ENCODE data around the gene ANAPC2.

The ANAPC2 gene

DNA sequence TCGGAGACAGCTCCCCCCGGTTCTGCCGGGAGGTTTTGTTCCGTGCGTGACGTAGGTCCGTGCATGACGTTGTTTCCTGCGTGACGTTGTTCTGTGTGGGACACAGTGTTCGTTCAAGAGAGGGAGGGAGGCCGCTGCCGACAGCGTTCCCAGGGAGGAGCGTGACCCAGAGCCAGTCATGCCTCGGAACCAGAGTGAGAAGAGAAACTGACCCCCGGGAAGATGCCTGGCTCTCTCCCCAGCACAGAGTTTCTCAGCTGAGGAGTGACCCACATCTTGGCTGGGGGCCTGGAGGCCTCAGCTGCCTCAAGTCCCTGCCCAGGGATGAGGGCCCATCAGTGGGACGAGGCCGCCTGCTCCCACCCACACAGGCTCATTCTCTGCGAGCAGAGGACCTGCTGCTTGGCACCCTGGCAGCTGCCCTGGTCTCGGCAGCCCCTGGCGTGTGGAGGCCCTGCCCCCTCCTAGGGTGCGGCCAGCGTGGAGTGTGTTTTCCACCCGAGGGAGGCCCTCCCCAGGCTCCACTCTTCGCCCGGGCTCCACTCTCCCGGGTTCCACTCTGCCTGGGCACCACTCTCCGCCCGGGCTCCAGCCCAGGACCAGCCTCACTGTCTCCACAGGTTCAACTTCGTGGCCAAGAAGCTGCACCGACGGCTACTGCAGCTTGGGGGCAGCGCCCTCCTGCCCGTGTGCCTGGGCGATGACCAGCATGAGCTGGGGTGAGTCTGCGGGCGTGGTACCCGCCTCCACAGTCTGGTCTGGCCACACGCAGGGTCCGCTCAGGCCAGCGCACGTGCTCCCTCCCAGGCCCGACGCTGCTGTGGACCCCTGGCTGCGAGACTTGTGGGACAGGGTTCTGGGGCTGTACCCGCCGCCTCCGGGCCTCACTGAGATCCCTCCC lies 25.1 kb upstream of the ANAPC2 start:
- DNase-seq = no peak

DNA sequence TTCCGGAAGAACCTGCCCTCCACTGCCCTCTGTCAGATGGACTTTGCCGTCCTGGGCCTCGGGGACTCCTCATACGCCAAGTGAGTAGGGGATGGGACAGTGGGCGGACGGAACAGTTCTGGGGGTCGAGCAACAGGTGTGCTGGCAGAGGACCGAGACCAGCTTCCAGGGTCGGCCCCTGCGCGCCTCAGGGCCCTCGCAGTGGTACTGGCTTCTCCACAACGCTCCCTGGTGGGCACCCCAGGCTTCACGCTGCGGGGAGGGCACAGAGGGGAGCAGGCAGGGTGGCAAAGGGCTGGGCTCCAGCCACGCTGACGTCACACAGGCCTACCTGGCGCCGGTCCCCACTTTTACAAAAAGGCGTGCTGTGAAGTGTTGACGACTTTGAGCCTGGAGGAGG lies 24.2 kb upstream of the ANAPC2 start:
- DNase-seq = no peak

DNA sequence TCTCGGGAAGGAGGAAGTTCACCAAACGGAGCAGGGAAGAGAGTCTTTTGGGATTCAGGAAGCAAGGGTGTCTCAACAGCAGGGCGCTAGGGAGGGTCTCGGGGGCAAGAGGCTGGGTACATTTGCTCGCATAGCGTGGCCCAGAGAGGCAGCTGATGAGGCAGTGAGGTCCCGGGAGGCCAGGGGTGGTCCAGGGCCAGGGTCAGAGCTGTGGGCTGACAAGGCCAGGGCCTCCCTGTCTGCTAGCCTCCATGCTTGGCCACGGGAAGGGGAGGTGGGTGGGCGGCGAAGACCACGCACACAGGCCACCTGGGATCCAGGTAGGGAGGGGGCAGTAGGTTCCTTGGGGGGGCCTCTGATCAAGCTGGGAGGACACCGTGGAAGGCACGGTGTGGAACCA lies 23.2 kb upstream of the ANAPC2 start:
- no peak for DNase-seq

DNA sequence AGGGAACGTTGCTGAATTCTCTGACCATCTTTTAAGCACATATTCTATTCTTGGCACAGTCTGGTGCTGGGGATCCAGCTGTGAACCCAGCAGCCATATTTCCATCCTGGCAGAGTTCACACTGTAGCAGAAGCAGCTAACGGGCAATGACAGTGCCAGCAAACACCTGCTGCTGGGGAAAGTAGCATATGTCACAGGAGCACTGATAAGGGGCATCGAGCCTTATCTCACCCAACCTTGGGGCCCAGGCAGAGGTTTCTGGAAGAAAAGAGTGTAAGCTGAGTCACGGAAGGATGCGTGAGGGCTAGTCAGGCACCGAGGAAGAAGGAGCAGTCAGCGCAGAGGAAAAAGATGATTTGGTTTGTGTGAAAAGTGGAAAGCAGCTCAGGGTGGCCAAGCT lies 18.2 kb upstream of the ANAPC2 start:
- DNase-seq = no peak

DNA sequence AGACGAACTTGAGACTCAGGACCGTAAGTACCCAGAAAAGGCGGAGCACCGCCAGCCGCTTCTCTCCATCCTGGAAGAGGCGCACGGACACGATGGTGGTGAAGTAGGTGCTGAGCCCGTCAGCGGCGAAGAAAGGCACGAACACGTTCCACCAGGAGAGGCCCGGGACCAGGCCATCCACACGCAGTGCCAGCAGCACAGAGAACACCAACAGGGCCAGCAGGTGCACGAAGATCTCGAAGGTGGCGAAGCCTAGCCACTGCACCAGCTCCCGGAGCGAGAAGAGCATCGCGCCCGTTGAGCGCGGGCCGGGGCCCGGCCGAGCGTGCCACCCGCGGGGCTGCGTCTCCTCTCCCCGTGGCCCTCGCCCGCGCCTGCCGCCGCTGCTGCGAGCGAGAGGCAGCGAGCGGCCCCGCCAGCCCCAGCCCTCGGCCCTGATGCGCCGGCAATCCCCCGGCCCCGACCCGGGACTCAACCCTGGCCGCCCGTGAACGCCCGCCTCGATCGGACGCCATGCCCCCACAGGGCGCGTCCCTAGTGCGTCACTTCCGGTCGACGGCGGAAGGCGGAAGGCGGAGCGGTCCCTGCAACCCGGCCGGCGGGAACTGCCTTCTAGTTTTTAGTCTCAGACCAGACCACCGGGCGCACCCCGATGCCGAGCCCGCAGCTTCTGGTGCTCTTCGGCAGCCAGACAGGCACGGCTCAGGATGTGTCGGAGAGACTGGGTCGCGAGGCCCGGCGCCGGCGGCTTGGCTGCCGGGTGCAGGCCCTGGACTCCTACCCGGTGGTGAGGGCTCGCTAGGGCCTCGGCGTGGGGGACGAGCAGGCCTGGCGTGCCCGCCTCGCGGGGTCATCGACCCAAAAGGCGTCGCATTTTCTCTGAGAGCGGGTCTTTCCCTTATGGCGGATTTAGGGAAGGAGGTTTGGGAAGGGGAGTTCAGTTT lies 17.0 kb upstream of the ANAPC2 start, which contains the start of the genes NDOR1 and TMEM203:
TSS of gene NDOR1 (plus strand) at position 575 of the 944 bp plus-strand sequence. CDS start at position 653, 78 bp downstream.
TSS of gene TMEM203 (minus strand) at position 523 of the 944 bp plus-strand sequence. CDS start at position 289, 234 bp downstream.
- DNase-seq = peak; percentile 92

DNA sequence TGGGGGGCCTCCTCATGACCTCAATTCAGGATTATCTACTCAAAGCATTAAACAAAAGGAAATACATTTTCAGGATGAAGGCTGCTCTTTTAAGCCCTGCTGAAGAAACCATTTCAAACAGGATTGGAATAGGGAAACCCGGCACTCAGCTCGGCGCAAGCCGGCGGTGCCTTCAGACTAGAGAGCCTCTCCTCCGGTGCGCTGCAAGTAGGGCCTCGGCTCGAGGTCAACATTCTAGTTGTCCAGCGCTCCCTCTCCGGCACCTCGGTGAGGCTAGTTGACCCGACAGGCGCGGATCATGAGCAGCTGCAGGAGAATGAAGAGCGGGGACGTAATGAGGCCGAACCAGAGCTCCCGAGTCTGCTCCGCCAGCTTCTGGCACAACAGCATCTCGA lies 16.4 kb upstream of the ANAPC2 start:
- DNase-seq = no peak

DNA sequence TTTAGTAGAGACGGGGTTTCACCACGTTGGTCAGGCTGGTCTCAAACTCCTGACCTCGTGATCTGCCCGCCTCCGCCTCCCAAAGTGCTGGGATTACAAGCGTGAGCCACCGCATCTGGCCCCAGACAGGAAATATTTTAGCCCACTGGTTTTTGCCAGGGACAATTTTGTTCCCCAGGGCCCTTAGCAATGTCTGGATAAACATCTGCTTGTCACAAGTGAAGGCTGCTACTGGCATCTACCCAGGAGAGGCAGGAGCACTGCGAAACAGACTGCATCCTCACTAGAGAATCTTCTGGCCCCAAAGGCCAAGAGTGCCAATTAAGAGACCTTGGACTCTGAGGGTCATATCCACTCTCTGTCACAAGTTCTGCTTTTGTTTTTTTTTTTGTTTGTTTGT lies 14.6 kb upstream of the ANAPC2 start:
- DNase-seq = no peak

DNA sequence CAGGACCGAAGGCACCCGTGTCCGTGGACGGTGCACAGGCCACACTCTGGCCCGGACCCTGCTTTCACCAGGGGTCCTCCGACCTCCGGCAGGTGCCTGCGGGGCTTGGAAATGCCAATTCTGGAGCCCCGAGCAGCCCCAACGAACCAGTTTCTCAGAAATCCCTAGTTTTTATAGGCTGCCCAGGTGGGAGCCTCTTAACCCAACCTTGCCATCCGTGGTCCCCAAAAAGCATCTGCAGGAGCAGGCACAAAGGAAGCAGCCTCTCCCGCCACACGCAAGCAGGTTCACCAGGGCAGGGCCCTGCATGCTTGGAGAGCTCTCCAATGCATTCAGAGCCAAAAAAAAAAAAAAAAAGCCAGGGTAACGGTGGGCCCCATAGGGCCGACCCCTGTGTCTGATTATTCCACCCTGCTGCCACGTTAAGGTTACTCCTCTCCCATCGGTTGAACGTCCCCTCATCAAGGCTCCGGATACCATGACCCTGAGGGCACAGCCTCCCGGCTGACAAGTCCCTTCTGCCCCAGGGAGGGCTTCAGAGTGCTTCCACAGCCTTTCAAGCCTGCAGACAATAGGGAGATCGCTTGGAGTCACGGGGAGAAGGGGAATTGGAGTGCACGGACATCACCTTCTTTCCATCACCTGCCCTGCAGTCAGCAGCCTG lies 13.0 kb upstream of the ANAPC2 start:
- no peak for DNase-seq

DNA sequence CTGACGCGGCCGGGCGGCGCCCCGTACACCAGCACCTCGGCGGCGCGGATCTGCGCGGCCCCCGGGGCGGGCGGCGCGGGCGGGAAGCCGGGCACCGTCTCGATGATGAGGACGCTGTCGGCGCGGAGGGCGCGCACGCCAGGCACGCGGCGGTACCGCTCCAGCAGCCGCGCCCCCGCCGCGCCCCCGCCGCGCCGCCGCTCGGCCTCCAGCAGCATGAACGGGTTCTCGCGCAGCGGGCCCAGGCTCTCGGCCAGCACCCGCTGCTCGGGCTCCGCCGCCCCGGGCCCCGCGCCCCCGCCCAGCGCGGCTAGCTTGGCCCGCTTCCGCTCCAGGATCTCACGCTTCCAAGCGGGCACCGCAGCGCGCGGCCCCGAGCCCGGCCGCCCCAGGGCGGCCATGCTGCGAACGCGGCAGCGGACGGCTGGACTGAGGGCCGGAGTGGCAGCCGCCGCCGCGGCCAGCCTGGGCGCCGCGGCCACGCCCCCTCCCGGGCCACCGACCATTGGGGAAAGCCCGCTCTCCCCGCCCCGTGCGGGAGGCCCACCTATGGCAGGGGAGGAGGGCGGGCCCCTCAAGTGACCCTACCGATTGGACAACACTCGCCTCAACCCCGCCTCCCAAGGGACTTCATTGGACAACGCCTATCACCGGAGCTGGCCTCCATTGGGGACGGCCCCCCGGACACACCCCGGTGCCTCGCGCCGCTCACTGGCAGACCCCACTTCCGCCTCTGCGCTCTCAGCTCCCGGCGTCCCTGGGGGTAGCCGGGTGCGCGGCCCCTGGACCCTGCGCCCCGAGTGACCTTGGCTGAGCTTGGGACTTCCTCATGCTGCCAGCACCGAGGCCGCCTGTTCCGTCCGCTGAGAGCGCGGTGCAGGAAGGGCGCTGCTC lies 12.2 kb upstream of the ANAPC2 start, which contains the start of gene TPRN:
TSS of gene TPRN (minus strand) at position 431 of the 894 bp plus-strand sequence. CDS start at position 401, 30 bp downstream.
- peak; percentile 98 for DNase-seq

DNA sequence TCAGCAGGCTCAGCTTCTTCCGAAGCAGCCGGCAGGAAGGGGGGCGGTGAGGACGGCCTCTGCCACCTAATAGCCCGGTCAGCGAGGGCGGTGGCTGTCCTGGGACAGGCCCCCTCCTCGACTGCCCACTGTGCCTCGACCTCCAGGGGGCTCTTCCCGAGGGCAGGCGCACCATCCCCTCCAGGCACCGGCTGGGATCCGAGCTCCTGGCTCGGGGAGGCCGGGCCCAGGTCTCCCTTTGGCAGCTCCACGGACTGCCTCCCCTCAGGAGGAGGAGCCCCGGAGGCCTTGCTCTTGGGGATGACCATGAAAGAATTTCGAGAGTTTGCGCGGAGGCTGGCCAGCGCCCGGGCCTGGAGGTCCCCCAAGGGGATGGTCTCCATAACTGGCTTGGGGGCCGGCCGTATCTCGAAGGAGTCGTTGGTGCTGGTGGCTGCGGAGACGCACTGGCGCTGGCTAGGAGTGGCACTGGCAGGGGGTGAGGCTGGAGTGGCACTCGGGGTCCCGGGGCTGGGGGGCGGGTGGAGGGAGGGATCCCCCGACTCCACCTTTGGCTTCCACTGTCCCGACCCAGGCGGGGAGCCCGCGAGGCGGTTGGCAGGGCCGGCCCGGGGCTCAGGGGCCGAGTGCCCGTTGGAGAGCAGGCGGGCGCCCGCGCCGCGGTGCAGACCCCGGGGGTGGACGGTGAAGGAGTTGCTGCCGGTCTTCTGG lies 11.2 kb upstream of the ANAPC2 start:
- no peak for DNase-seq

DNA sequence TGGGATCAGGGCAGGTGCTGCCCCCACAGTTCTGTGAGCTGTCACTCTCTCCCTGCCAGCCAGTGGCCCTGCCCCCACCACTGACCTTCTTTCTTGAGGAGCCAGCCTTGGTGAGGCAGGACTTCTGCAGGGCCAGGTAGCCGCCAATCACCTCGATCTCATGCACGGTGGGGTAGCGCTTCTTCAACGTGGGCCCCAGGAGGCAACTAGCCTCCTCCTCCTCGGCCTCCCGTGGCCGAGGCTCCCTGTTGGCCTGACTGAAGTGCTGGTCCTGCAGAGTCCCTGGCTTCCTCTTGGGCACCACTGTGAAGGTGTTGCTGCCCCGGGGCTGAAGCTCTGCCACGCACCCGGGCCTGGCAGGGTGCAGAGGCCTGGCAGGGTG lies 10.5 kb upstream of the ANAPC2 start:
- DNase-seq = no peak

DNA sequence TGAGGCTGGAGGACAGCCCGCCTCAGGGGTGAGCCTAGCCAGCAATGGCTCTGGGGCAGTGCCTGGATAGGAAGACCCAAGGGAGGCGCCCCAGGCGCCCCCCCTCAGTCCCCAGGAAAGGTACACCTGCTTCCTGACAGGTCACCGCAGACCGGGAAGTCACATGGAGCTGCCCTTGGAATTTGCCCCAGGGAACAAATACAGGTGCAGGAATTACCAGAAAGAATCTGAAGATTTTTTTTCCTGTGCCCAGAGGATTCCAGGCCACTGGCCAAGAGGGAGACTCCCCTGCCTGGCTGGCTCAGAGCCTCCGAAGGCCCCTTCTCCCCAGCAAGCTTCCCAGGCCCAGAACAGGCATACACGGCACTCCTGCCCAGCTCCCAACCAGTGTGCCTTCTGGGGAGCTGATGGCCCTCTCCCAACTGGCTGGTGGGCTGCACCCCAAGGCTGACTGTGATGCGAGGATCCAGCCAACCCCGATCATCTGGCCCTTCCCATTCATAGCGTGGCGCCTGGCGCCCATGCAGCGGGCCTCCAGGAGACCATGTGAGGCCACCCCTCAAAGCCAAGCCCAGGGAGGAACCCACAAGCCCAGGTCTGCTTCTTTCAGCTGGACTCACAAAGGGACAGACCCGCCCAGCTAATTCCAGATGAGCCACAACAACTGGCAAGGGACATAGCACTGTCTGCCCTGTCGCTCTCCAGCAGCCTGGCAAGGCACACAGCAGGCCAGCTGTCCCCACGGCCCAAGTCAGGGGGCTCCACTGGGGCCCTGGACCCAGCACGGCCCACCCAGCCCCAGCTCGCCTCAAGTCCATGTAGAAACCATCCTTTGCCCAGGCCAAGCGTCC lies 9.9 kb upstream of the ANAPC2 start:
- no peak for DNase-seq

DNA sequence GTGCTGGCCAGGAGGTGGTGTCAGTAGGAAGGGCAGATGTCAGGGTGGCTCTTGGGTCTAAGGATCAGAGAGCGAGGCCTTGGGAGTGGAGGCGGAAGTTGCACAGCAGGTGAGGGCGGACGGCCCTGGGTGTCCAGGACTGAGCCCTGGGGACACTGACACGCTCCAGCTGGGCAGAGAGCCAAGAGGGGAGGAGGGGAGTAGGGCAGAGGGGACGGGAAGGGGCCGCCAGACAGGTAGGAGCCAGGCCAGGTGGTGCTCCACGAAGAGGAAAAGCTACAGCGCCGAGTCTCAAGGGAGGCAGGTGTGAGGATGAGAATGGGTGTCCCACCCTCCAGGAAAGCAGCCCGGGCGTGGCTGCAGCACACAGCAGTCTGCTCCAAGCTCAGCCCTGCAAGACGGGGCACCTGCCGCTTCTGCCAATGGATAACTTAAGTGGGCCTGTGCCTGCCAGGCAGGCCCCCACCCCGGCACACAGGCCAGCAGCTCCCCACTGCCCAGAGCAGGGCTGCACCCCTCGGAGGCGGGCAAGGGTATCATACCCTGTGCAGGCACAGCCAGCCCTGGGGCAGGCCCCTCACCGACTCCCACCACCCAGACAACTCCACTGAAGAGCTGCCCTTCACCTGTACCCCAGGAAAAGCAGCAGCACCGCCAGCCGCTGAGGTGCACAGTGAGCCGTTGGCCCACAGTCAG lies 7.3 kb upstream of the ANAPC2 start:
- no peak for DNase-seq

DNA sequence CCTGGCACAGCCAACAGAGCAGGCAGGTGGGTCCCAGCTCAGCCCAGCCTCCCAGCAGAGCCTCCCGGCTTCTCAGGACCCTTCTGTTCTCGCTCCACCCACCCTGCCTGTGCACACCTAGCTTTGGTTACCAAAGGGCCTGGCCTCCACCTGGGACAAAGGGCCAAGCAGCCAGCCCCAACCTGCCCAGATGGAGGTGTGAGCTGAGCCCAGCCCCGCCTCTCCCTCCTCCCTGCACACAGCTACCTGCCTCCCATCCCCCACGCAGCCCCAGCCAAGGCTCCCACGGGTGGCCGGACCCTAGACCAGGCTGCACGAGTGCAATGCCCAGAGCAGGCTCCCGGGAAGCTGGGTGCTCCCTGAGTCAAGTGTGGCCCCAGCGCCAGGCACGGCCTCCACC lies 6.5 kb upstream of the ANAPC2 start:
- DNase-seq = no peak

DNA sequence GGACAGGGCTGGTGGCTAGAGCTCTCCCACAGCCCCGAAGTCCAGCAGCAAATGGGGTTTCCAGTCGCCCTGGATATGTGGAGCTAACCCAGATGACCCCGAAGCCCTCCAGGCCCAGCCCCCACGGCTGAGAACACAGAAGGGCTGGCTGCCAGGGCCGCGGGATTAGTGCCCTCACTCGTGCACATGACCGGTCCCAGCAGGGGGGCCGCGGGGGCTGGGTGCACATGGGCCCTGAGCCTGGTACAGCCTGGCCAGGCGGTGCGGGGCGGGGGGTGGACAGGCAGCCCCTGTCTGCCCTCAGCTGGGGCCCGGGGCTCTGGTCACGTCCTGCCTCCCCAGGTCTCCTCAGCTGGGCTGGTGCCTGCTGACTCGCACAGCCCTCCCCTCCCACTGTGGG lies 6.0 kb upstream of the ANAPC2 start:
- DNase-seq = no peak

DNA sequence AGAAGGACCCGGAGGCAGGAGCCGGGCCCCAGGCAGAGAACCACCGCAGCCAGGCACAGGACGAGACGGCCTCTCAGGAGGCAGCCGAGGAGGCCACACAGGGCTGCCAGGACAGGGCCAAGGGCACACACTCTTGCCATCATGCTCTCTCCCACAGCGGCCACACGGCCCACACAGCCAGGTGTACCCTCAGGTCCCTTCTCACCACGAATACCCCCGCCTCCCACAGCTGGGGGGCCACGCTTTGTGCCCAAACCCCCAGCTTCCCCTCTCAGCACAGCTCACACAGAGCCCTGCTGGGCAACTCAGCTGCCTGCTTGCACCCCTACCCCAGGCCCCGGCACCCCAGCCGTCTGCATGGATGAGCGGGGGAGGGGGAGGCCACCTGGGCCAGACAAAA lies 5.4 kb upstream of the ANAPC2 start:
- no peak for DNase-seq

DNA sequence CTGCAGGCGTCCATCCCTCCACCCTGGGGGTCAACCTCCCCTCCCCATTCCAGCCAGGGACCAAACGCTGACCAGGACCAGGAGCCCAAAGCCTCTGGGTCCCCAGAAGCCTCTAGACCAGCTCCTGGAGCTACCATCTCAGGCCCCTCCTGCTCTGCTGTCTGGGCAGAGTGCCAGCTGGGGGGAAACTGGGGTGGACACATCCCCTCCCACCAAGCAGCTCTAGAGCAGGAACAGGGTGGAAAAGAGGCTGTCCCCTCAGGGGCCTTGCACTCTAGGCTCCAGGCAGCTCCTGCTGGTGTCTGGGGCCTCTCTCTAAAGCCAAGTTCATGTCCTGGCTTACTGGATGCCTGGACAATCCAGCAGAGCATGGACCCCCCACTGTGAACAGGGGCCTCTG lies 4.5 kb upstream of the ANAPC2 start:
- no peak for DNase-seq

DNA sequence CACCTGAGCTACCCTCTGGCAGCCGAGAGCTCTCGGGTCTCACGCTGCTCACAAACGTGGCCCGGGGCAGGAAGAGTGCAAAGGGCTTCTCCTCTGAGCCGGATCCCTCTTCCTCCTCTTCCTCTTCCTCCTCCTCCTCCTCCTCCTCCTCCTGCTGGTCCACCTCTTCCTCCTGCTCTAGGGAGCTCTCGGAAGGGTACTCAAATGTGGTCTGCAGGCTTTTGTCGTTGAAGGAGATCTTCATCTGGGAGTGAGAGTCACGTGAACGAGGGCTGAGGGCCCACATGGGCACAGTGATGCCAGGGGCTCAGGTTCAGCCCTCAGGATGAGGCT lies 4.1 kb upstream of the ANAPC2 start:
- no peak for DNase-seq

DNA sequence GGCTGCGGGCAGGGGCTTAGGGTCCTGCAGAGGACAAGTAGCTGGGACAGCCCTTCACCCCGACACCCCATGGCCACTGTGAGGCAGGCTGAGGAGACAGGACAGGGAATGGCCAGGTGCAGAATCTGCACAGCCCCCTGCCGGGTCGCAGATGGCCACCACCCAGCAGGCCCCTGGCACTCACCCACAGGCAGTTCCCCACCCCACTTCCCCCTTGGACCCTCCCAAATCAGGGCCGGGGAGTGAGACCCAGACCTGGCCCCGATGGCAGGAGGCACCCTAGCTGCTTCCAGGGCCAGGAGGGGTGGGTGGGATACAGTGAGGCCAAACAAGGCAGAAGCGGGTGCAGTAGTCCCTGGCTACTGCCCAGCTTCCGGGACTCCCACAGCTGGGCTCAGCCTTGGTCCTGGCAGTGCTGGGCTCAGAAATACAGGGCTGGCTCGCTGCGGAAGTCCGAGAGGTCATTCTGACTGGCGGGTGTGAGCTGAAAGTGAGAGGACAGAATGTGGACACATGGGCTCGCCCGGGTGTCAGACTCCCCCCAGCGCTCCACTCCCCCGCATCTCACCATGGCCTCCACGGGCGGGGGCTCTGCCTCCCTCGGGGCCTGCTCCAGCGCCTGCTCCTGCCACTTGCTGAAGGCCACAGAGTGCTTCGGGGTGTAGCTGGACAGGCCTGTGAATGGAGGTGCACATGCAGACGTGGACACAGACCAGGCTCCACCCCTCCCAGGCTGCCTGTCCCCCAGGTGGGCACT lies 3.5 kb upstream of the ANAPC2 start:
- no peak for DNase-seq
